Mesothelial cell of epicardium (in vitro differentiated cells): ENCODE measurements around the gene NCLN. TPM values are rescaled to one million over a fixed set of nuclear protein-coding genes. Genes with fewer than 3 reads are reported as not detected.
A peak's percentile ranks its signal among the peaks of the same experiment; 100 is the strongest.

Experiments
- DNase-seq, 2 experiments: peaks; one replicate each; pipeline ENCODE4 v3.0.0; 2021; ENCODE audit warnings: low spot score in 2 of 2; ENCODE audit not compliant: unreplicated experiment in 2 of 2
- H3K27ac Mint-ChIP-seq: 2 replicates; pipeline ENCODE4 v1.8.0; 2021; ENCODE audit warnings: mixed read lengths
- H3K27me3 Mint-ChIP-seq: 2 replicates; pipeline ENCODE4 v1.8.0; 2021; ENCODE audit warnings: low read depth, mixed read lengths
- H3K36me3 Mint-ChIP-seq: 2 replicates; pipeline ENCODE4 v1.8.0; 2021; ENCODE audit warnings: mixed read lengths
- H3K4me1 Mint-ChIP-seq: 2 replicates; pipeline ENCODE4 v1.8.0; 2021; ENCODE audit warnings: mixed read lengths
- H3K4me3 Mint-ChIP-seq: 2 replicates; pipeline ENCODE4 v1.8.0; 2021; ENCODE audit warnings: mild to moderate bottlenecking, moderate library complexity, mixed read lengths
- H3K9me3 Mint-ChIP-seq: 2 replicates; pipeline ENCODE4 v1.8.0; 2021; ENCODE audit warnings: mixed read lengths
- total RNA-seq: library from RNA; stranded (reverse); gene quantifications from 3 replicates; pipeline ENCODE4 v1.2.1, GENCODE V29; 2021
- TF ChIP-seq, protein P1 (sequence below): fragments of 200-600 bp; sonication (generic); IDR thresholded peaks from one replicate; pipeline ENCODE4 v1.5.0; 2021; ENCODE audit warnings: antibody characterized with exemption; ENCODE audit not compliant: unreplicated experiment

NCLN gene
- total RNA-seq, 1 donor from 2014 or later = 51.2 TPM

GRCh38 chr19:3208317-3209207 lies 22.8 kb downstream of the NCLN start:
- DNase-seq = no peak
- TF ChIP-seq, protein P1, sequence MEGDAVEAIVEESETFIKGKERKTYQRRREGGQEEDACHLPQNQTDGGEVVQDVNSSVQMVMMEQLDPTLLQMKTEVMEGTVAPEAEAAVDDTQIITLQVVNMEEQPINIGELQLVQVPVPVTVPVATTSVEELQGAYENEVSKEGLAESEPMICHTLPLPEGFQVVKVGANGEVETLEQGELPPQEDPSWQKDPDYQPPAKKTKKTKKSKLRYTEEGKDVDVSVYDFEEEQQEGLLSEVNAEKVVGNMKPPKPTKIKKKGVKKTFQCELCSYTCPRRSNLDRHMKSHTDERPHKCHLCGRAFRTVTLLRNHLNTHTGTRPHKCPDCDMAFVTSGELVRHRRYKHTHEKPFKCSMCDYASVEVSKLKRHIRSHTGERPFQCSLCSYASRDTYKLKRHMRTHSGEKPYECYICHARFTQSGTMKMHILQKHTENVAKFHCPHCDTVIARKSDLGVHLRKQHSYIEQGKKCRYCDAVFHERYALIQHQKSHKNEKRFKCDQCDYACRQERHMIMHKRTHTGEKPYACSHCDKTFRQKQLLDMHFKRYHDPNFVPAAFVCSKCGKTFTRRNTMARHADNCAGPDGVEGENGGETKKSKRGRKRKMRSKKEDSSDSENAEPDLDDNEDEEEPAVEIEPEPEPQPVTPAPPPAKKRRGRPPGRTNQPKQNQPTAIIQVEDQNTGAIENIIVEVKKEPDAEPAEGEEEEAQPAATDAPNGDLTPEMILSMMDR = no peak
- Mint-ChIP-seq H3K4me1 (no peaks in the 10 kb centered on the region), H3K27me3 (no peaks in the 10 kb centered on the region), H3K4me3 (no peak overlapping the region), H3K27ac (no peak overlapping the region), H3K9me3 (no peaks in the 10 kb centered on the region), H3K36me3 (peaks cover 2% of the 10 kb centered on the region)

DNA sequence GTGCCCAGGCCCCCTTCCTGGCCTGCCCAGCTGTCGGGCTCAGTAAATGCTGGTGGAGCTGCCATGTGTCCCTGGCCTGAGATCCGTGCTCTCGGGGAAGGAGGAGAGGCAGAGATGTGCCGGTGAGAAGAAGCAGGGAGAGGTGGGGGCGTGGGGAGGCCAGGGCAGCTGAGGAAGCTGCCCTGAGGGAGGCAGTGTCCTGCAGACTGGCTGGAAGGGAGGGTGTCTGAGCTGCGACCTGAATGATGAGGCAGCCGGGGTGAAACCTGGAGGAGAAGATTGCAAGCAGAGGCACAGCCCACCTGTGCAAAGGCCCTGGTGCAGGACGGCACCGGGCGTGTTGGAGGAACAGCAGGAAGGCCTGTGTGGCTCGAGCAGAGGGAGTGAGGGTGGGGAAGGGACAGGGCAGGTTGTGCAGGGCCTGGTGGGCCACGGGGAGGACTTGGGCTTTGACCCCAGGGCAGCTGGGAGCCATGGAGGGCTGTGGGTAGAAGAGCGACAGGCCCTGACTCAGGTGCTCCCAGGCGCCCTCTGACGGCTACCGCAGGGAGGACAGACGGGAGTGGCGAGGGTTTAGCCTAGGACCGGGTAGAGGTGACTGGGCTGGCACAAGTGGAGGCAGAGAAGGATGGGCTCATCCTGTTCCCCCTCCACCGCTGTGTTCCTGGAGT lies 24.8 kb downstream of the NCLN start:
- TF ChIP-seq, protein P1 = no peak
- H3K36me3 Mint-ChIP-seq = peaks cover under 1% of the 10 kb centered on the region
- H3K4me1 Mint-ChIP-seq = no peaks in the 10 kb centered on the region
- no peaks in the 10 kb centered on the region for H3K9me3 Mint-ChIP-seq
- no peak overlapping the region for H3K4me3 Mint-ChIP-seq
- H3K27me3 Mint-ChIP-seq = no peaks in the 10 kb centered on the region
- peak in 1 of 2 experiments; percentile 57 for DNase-seq
- H3K27ac Mint-ChIP-seq = no peak overlapping the region

DNA sequence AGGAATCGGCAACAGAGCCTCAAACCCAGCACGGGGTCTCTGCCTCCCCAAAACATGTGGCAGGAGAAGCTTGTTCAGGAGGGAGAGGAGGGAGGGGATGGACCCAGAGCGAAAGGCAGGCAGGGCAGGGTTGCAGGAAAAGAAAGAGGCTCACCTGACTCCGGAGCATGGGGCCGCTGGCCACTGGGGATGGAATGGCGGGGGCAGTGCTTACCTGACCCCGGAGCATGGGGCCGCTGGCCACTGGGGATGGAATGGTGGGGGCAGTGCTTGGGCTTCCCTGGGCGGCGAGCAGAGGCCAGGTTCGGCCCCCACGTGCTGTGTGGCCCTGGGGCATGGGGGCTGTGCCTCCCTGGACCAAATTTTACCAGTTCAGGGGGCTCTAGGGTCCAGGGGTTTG lies 25.5 kb downstream of the NCLN start:
- DNase-seq = no peak
- Mint-ChIP-seq H3K27me3 (no peaks in the 10 kb centered on the region), H3K27ac (no peak overlapping the region), H3K4me1 (no peaks in the 10 kb centered on the region), H3K4me3 (no peak overlapping the region), H3K9me3 (no peaks in the 10 kb centered on the region), H3K36me3 (no peaks in the 10 kb centered on the region)
- TF ChIP-seq, protein P1 = no peak

DNA sequence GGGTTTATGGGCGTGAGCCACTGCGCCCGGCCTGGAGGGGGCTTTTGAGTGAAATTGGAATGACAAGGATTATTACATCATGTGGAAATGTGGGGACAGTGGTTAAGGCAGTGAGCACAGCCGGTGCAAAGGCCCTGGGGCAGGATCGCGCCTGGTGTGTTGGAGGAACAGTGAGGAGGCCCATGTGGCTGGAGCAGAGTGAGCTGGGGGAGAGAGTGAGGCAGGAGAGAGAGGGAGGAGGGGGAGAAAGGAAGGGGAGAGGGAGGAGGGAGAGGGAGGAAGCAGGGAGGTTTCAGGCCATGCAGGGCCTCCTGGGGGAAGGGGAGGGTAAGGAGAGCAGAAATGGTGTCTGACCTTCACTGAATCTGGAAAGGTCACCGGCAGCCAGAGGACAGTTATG lies 27.4 kb downstream of the NCLN start:
- TF ChIP-seq, protein P1 = no peak
- no peak for DNase-seq
- Mint-ChIP-seq H3K36me3 (no peaks in the 10 kb centered on the region), H3K27ac (no peak overlapping the region), H3K4me1 (no peaks in the 10 kb centered on the region), H3K27me3 (no peaks in the 10 kb centered on the region), H3K9me3 (no peaks in the 10 kb centered on the region), H3K4me3 (no peak overlapping the region)

GRCh38 chr19:3216874-3217273 lies 31.1 kb downstream of the NCLN start:
- Mint-ChIP-seq H3K9me3 (no peaks in the 10 kb centered on the region), H3K36me3 (no peaks in the 10 kb centered on the region), H3K27ac (no peak overlapping the region), H3K4me3 (no peak overlapping the region), H3K4me1 (no peaks in the 10 kb centered on the region), H3K27me3 (peaks cover 11% of the 10 kb centered on the region)
- DNase-seq = no peak
- TF ChIP-seq, protein P1 = no peak
